ENCODE results near the gene RFX3. TPM values are rescaled to one million over a fixed set of nuclear protein-coding genes. Genes with fewer than 3 reads are reported as not detected.
A peak's percentile ranks its signal among the peaks of the same experiment; 100 is the strongest.

The RFX3 gene
- total and polyA plus RNA-seq, 2 of the 13 experiments (the other 11 are each of a cell fraction or from before 2014, with no cell fraction given): 2.7 to 5.3 TPM

DNA sequence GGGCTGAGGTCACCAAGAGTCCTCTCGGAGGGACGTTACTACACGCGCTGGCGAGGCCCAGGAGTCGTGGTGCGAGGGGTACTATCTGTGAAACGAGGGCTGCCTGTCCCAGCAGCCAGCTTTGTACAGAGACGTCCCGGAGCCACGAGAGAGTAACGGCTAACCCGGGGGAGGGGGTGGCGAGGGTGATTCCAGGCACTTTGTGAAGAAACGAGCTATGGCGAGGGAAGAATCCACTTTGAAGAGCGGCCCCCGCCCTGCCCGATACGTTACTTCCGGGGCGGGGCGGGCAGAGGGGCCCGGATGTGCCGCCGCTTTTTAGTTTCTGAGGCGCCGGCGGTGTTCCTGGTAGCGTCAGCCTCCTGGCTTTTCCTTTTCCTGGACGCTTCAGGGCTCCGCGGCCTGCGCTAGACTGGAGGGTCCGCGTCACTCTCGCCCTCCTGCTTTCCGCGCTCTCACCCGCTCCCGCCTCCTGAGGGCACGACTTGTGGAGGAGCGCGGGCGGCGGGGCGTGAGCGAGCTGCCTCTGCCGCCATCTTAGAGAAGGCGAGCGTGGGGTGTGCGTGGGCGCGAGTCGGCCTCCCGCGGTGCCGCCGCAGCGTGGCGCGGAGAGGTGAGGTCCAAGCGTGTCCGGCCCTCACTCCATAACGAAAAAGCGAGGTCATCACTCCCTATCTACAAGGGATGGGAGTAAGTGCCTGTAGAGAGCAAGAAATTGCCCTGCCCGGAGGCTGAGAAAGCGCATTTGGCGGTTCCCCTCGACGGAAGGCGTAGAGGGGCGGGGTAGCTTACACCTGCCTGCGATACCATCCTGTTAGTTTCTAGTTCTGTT lies 580 bp upstream of the RFX3 start (continued):
- TF ChIP-seq GATAD2A (CRISPR knock-in tag; IDR thresholded peaks at IDR 0.05) (peak; percentile 44), FOSL2 (CRISPR knock-in tag; IDR thresholded peaks at IDR 0.05) (peak; percentile 32; the same call in 1 of the 2 replicates), ZNF121 (CRISPR knock-in tag; IDR thresholded peaks at IDR 0.05) (peak; percentile 42; the same call in 1 of the 2 replicates), ZNF556 (CRISPR knock-in tag; IDR thresholded peaks at IDR 0.05; ENCODE audit: borderline replicate concordance) (peak; percentile 21; the same call in 1 of the 2 replicates), FOXK2 (IDR thresholded peaks at IDR 0.05) (no peak), ZNF3 (CRISPR knock-in tag; IDR thresholded peaks at IDR 0.05) (0 out of 2 replicates have a peak, but pooled peaks have one; percentile 23), DNMT3B (CRISPR knock-in tag; conservative IDR thresholded peaks at IDR 0.05) (peak; percentile 68; the same call in 1 of the 2 replicates), NFKB2 (CRISPR knock-in tag; IDR thresholded peaks at IDR 0.05; ENCODE audit: borderline replicate concordance) (peak; percentile 88; the same call in 1 of the 2 replicates), CAMTA2 (CRISPR knock-in tag; IDR thresholded peaks at IDR 0.05; ENCODE audit: borderline replicate concordance) (no peak; the same call in 1 of the 2 replicates), ZNF274 (CRISPR knock-in tag; IDR thresholded peaks at IDR 0.05) (peak; percentile 36), ZEB1 (IDR thresholded peaks at IDR 0.05; ENCODE audit: insufficient replicate concordance, low read depth) (peak; percentile 61)
- TF ChIP-seq, protein P1, sequence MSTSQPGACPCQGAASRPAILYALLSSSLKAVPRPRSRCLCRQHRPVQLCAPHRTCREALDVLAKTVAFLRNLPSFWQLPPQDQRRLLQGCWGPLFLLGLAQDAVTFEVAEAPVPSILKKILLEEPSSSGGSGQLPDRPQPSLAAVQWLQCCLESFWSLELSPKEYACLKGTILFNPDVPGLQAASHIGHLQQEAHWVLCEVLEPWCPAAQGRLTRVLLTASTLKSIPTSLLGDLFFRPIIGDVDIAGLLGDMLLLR (CRISPR knock-in tag; IDR thresholded peaks at IDR 0.05): peak; percentile 19; the same call in 1 of the 2 replicates
- TF ChIP-seq, protein P2, sequence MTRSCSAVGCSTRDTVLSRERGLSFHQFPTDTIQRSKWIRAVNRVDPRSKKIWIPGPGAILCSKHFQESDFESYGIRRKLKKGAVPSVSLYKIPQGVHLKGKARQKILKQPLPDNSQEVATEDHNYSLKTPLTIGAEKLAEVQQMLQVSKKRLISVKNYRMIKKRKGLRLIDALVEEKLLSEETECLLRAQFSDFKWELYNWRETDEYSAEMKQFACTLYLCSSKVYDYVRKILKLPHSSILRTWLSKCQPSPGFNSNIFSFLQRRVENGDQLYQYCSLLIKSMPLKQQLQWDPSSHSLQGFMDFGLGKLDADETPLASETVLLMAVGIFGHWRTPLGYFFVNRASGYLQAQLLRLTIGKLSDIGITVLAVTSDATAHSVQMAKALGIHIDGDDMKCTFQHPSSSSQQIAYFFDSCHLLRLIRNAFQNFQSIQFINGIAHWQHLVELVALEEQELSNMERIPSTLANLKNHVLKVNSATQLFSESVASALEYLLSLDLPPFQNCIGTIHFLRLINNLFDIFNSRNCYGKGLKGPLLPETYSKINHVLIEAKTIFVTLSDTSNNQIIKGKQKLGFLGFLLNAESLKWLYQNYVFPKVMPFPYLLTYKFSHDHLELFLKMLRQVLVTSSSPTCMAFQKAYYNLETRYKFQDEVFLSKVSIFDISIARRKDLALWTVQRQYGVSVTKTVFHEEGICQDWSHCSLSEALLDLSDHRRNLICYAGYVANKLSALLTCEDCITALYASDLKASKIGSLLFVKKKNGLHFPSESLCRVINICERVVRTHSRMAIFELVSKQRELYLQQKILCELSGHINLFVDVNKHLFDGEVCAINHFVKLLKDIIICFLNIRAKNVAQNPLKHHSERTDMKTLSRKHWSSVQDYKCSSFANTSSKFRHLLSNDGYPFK (CRISPR knock-in tag; IDR thresholded peaks at IDR 0.05; ENCODE audit: borderline replicate concordance): peak; percentile 89; the same call in 1 of the 2 replicates
- TF ChIP-seq, protein P3, sequence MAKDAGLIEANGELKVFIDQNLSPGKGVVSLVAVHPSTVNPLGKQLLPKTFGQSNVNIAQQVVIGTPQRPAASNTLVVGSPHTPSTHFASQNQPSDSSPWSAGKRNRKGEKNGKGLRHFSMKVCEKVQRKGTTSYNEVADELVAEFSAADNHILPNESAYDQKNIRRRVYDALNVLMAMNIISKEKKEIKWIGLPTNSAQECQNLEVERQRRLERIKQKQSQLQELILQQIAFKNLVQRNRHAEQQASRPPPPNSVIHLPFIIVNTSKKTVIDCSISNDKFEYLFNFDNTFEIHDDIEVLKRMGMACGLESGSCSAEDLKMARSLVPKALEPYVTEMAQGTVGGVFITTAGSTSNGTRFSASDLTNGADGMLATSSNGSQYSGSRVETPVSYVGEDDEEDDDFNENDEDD (CRISPR knock-in tag; IDR thresholded peaks at IDR 0.05; ENCODE audit: borderline replicate concordance): peak; percentile 47; the same call in 1 of the 2 replicates
- TF ChIP-seq, protein P4, sequence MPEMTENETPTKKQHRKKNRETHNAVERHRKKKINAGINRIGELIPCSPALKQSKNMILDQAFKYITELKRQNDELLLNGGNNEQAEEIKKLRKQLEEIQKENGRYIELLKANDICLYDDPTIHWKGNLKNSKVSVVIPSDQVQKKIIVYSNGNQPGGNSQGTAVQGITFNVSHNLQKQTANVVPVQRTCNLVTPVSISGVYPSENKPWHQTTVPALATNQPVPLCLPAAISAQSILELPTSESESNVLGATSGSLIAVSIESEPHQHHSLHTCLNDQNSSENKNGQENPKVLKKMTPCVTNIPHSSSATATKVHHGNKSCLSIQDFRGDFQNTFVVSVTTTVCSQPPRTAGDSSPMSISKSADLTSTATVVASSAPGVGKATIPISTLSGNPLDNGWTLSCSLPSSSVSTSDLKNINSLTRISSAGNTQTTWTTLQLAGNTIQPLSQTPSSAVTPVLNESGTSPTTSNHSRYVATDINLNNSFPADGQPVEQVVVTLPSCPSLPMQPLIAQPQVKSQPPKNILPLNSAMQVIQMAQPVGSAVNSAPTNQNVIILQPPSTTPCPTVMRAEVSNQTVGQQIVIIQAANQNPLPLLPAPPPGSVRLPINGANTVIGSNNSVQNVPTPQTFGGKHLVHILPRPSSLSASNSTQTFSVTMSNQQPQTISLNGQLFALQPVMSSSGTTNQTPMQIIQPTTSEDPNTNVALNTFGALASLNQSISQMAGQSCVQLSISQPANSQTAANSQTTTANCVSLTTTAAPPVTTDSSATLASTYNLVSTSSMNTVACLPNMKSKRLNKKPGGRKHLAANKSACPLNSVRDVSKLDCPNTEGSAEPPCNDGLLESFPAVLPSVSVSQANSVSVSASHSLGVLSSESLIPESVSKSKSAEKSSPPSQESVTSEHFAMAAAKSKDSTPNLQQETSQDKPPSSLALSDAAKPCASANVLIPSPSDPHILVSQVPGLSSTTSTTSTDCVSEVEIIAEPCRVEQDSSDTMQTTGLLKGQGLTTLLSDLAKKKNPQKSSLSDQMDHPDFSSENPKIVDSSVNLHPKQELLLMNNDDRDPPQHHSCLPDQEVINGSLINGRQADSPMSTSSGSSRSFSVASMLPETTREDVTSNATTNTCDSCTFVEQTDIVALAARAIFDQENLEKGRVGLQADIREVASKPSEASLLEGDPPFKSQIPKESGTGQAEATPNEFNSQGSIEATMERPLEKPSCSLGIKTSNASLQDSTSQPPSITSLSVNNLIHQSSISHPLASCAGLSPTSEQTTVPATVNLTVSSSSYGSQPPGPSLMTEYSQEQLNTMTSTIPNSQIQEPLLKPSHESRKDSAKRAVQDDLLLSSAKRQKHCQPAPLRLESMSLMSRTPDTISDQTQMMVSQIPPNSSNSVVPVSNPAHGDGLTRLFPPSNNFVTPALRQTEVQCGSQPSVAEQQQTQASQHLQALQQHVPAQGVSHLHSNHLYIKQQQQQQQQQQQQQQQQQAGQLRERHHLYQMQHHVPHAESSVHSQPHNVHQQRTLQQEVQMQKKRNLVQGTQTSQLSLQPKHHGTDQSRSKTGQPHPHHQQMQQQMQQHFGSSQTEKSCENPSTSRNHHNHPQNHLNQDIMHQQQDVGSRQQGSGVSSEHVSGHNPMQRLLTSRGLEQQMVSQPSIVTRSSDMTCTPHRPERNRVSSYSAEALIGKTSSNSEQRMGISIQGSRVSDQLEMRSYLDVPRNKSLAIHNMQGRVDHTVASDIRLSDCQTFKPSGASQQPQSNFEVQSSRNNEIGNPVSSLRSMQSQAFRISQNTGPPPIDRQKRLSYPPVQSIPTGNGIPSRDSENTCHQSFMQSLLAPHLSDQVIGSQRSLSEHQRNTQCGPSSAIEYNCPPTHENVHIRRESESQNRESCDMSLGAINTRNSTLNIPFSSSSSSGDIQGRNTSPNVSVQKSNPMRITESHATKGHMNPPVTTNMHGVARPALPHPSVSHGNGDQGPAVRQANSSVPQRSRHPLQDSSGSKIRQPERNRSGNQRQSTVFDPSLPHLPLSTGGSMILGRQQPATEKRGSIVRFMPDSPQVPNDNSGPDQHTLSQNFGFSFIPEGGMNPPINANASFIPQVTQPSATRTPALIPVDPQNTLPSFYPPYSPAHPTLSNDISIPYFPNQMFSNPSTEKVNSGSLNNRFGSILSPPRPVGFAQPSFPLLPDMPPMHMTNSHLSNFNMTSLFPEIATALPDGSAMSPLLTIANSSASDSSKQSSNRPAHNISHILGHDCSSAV (CRISPR knock-in tag; IDR thresholded peaks at IDR 0.05; ENCODE audit: borderline replicate concordance): no peak

All from HepG2 (cell line).